Measurements from ENCODE around the gene ATRNL1.
A peak's percentile ranks its signal among the peaks of the same experiment; 100 is the strongest.

Gene ATRNL1

DNA sequence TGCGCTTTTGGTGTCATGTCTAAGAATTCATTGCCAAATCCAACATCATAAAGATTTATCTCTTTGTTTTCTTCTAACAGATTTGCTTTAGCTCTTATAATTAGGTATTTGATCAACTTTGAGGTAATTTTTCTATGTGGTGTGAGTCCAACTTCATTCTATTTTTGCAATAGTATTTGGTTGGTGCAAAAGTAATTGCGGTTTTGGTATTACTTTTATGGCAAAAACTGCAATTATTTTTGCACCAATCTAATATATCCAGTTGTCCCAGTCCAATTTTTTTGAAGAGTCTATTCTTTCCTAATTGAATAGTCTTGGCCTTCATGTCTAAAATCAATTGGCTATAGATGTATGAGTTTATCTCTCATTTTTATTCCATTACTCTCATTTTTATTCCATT is 535.5 kb downstream of the ATRNL1 start:
- no peak for DNase-seq

DNA sequence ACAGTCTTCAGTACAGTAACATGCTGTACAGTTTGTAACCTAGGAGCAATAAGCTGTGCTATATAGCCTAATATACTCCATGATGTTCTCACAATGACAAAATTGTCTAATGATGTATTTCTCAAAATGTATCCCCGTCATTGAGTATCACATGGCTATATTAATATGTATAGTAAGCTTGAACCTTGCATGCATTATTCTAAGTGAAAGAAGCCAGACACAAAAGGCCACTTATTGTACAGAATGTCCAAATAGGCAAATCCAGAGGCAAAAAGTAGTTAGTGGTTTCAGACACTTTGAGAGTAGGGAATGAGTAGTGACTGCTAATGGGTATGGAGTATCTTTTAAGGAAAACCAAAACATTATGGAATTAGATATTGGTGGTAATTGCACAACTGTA is 545.1 kb downstream of the ATRNL1 start:
- DNase-seq, result no peak

DNA sequence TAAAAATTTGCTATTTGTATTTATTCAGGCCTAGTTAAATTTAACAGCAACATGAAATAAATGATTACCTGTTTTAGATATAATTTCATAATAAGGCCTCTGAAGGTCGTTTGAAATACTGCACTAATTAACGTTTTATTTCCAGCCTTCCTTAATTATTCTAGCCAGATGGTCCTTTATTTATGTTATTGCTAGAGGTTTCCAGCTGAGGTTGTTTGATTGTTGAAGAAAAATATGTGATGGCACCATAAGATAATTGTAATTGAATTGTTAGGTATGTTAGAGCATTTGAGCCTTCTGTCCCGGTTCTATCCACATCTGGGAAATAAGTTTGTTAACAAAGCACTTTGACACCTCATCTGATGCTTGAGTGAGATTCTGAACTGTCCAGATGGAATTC is 556.1 kb downstream of the ATRNL1 start:
- DNase-seq, result no peak

DNA sequence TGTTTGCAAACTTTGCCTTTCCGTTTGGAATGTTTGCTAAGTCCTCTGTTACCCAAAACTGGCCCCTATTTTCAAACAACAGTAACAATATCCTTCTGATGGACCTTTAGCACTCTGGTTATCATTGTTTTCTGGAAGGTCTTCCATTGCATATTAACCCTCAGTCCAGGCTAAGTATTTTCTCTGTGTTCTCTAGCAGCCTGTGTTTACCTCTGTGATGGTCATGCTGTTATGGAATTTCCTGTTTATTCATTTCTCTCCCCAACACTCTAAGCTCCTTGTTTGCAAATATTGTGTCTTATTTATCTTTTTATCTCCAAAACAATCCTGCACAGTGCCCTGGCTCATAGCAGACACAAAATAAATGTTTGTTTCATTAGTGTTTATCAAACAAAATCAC is 560.3 kb downstream of the ATRNL1 start:
- no peak for DNase-seq

DNA sequence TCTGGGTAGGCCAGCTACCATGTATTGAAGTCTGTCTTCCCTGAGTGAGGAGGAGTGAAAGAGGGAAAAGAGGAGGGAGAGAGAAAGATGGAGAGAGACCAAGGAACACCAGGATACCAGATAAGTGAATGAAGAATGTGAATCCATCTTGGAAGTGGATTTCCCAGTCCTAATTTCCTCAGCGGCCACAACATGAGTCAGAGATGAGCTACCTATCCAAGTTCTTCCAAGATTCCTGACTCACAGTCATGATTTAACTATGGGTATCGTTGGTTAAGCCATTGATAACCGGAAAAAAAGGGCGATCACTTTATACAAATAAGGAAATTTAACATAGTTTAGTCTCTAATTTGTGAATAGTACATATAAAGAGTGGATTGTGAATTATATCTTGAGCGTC is 561.8 kb downstream of the ATRNL1 start:
- no peak for DNase-seq

DNA sequence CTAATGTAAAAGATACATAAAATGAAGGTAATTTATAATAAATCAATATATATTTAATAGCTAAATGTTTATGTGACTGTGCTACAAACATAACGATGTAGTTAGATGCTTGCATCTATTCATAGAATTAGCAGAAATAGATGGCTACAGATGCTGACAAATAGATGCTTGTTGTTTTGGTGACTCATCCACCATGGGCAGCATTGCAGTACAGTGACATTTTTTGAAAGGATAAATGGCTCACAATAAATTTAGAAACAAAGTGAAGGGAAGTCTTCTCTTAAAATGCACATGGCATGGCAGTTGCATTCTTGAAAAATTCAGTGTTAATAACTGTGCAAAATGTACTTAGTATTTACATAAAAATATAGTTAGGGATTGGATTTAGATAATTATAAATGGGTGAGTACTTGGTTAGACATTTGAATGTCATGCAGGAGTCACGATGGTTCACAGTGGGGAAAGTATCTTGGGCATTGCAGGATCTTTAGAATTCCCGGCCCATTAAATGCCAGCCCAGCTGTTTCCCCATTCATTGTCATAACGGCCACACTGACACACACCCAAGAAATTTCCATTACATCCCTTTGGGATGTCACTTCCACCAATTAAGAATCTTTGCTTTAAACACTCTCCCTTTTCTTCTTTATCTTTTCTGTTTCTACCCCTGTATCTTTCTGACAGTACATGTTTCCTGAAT is 564.1 kb downstream of the ATRNL1 start:
- no peak for DNase-seq

DNA sequence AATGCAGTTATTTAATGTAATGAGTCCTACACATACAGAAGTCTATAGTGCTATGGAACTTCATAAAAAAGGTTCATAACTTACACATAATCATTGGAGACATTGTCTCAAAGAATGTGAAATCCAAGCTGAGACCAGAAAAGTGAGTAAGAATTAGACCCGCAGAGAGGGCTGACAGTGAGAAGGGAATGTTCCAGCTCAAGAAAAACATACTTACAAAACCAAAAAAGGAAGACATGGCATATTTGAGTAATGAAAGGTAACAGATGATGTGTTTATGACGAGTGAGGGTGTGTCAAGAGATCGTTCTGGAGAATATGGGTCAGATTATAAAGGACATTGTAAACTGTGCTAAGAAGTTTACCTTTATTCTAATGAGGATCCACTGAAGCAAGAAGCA is 566.5 kb downstream of the ATRNL1 start:
- no peak for DNase-seq

DNA sequence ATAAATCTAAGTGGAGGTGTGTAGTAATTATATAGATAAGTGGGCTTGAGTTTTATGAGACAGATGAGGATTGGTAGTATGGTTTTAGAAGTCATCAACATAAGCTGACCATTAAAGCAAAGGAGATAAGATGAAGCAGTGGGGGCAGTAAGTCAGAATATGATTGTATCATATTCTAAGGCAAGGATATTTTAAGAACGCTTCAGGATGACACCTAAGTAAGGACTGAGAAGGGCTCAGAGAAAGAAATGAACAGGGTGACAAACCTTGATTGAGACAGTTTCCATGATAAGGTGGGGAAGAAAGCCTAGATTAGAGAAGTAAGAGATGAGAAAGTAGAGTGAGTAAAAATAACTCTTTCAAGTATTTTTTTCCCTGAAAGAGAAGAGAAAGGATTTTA is 567.2 kb downstream of the ATRNL1 start:
- no peak for DNase-seq

DNA sequence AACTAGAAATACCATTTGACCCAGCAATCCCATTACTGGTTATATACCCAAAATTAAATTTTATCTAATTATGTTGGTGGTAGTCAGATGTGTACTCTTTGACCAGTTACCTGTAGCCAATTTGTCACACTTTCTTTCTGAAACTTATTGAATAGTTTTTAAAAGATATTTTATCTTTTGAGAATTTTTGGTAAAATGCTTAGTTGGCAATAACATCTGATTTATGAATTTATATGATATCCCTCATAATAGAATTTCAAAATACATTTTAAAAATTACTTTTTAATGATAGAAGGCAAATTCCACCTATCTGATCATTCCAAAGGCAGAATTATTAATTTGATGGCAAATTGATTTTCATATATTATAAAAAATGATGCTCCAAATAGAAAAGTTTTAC is 569.3 kb downstream of the ATRNL1 start:
- DNase-seq, result no peak

DNA sequence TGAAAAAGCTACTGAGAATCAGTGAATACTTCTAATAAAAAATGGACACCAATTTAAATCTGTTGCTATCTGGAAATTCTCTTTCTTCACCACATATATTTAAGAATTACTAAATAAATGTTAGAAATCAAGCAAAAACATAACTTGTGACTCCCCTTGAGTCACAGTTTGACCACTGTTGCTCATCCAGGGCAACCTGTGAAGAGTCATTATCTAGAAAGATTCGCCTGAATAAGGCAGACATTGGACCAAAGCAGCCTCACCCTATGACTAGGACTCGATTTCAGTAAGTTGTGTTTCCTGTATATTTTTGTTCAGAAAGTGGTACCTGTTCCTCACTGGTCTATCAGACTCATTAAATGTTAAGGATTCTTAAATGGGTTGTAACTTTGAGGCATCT is 572.4 kb downstream of the ATRNL1 start:
- DNase-seq, result no peak

DNA sequence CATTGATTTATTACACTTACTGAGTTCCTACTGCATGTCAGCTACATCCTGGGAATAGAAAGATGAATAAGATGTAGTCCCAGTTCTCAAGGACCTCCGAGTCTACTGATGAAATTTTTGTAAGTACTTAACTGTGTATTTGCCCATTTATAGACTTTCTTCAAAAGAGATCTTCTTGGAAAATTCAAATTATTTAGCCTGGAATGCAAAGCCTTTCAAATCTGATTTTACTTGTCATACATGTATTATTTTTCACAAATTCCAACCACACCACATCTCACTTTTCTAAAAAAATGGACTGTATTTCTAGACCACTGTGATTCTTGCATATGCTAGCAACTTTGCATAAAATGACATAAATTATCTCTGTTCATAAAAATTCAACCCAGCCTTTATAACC is 581.3 kb downstream of the ATRNL1 start:
- DNase-seq, result no peak

DNA sequence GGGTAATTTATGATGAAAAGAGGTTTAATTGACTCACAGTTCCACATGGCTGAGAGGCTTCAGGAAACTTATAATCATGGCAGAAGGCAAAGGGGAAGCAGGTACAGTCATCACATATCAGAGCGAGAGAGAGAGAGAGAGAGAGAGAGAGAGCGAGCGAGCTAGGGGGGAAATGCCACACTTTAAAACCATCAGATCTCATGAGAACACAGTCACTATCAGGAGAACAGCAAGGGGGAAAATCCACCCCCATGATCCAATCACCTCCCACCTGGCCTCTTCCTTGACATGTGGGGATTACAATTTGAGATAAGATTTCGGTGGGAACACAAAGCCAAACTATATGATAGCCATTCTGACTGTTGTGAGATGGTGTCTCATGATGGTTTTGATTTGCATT is 603.6 kb downstream of the ATRNL1 start:
- DNase-seq, result no peak

DNA sequence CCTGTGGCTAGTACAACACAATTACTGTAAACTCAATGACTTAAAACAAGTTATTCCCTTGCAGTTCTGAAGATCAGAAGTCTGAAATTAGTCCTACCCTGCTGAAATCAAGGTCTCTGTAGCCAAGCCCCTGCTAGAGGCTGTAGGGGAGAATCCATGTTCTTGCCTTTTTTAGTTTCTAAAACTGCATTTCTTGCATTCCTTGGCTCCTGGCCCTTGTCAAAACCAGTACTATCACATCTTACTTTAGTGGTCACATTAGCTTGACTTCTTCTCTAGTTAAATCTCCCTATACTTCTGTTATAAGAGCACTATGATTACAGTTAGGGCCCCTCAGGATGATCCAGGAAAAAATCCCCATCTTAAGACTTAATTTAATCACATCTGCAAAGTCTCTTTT is 612.9 kb downstream of the ATRNL1 start:
- no peak for DNase-seq

DNA sequence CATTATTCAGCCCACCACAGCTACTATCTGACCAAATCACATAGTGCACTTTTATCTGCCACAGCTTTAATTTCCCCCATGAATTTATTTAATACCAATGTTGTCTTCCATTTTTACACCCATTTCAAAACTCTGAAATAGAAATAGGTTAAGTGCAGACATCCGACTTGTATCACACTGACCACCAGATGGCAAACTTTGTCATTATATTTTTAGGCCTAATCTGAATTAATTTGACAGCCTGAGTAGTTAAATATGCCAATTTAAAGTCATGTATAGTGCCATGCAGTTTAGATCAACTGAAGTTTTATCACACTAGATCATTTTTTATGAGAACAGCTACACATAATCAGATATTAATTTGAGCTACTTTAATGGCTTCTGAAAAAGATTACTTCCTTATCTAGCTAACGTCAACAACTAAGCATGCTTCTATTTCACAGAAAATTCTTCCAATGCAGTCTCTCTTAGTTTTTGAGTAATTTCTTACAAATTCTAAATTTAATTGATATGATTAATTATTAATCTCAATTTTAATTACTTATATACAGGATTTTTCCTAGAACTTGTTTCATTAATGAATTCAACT is 613.4 kb downstream of the ATRNL1 start:
- DNase-seq, result peak in 1 of 2 experiments; percentile 36

DNA sequence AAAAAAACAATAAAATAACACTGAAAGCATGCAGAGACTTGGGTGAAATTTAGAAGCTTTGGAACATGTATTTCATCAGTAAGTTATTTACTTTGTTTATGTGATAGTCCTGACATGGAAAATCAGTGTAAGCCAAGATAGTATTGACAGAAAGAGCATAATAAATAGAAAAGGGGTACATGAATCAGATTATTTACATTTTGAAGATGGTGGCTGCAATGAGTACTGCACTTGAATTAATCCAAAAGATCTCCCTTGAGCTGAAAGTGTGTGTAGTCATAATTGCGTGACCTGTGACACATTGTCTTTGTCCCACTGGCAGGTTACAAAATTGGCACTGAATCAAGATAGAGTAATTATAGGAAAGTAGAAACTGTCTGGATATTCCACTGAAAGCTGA is 617.0 kb downstream of the ATRNL1 start:
- DNase-seq, result no peak

DNA sequence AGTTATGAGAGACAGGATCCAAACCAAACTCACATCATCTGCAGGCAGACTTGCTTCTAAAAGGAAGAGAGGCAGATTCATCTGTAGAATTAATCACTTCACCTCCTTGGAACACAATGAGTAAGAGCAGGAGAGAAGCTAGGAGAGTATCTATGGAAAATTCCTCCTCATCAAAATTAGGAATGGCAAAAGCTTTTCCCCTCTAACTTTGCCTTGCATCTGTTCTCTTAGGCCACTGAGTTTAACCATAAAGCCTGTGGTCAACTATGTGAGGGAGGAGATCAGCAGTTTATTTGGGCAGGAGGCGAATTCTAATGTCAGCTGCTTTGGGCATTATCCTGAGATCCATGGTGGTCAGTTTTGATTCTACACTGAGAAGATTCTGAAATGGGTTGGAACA is 618.1 kb downstream of the ATRNL1 start:
- DNase-seq, result no peak

DNA sequence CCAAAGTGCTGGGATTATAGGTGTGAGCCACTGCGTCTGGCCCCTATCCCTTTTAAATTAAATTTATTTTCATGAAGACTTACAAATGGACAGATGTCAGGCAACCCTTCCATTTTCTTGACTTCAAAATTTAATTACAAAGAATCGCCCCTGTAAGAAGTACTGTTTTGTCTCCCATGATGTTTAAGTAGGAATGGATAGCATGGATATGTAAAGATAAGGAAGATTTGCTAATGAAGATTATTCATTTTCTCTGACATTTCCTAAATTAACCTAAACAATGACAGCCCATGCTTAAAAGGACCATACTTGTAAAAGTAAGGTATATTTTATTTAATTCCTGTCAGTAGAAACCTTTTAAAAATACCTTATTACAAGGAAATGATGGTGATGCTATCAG is 627.0 kb downstream of the ATRNL1 start:
- no peak for DNase-seq

DNA sequence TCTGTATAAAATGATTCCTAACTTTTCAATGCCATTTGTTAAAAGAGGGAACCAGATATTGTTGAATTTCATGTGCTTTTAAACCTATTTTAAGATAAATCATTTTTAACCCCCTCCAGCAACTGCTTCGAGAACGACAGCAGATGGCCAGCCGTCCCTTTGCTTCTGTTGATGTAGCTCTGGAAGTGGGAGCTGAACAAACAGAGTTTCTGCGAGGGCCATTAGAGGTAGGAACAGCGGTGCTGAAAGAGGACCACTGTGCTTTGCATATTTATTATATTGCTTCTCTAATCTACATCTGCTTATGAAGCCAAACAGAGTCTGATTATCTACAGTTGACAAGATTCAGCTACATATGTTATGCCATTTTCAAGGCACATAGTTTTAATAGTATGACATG is 634.0 kb downstream of the ATRNL1 start:
- peak; percentile 88 to 92 for DNase-seq

DNA sequence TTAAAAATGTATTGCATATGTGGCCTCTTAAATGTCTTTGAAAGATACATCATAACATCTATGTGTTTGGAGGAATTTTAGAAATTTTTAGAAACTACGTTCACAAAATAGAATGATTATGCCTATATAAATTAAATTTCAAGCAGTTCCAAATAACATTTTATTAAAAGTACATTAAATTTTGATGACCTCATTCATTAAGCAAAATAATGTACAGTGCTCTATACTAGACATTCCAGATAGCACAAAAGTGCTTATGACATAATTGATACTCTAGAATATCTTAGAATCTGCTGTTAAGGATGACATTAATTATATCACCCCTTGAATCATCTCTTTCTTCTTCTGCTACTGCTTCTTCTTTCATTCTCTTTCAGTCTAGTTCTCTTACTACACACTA is 650.9 kb downstream of the ATRNL1 start:
- DNase-seq, result no peak

DNA sequence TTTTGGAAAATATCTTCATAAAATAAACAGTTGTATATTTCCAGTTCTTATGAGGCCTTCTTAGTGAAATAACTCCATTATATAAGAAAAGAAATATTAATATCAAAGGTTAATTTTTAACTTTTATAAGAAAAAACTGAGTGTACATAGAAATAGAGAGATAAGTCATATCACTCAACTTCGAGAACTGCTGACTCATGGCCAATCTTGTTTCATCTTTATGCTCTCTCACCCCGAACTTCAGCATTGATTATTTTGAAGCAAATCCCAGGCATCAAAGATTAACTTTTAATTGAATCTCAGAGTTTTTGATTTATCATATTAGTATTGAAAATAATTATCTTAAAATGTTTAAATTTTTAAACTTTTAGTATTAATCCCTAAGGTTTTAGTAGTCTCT is 652.8 kb downstream of the ATRNL1 start:
- no peak for DNase-seq

DNA sequence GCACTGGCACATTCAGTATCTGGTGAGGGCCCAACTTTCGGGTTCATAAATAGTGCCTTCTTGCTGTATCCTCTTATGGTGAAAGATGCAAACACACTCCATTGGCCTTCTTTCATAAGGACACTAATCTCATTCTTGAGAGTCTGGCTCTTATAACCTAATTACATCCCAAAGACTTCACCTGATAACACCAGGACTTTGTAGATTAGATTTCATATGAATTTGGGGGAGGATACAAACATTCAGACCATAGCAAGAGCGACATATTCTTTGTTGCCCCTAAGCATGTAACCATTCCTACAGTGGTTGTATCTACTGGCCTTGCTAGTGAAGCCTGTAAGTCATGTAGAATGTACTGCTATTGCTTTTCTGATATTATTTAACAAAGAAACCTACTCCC is 654.6 kb downstream of the ATRNL1 start:
- no peak for DNase-seq

DNA sequence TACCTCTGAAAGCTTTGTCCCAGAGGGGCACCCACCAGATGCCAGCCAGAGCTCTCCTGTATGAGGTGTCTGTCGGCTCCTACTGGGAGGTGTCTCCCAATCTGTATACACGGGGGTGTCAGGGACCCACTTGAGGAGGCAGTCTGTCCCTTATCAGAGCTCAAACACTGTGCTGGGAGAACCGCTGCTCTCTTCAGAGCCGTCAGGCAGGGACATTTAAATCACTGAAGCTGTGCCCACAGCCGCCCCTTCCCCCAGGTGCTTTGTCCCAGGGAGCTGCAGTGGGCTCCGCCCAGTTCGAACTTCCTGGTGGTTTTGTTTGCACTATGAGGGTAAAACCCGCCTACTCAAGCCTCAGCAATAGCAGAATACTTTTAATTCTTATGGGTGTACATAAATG is 665.3 kb downstream of the ATRNL1 start:
- DNase-seq, result peak in 1 of 2 experiments; percentile 4

DNA sequence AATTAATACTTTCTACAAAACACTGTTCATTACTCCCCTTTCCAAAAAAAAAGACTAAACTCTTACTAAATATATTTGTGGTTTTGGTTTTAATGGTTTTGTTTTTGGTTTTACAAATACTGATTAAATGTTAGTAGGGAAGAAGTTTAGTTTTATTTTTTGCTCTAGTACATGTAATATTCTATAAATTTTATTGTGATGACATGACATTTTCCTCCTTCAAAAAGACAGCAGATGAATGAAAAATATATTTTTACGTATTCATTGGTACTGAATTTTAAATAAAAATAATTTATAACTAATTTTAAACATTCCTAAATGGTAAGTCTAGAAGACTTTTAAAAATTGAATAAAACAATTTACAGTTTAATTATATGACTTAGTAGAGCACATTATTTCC is 667.0 kb downstream of the ATRNL1 start:
- no peak for DNase-seq

DNA sequence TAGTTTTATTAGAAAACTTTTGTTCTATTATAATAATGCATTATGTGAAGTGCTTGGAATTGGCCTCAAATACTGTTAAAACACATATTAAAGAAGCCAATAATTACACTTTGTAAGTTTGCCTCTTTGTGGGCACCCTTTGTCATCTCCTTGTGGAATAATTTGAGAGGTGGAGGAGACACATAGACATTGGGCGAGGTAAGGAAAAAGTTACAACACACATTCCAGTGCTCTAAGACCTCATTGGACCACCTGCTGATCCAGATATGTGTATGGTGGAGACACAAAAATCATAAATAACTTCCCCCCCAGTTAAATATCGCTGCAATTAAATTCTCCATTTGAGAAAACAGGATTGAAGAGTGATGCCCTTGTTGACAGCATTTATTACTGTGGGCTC is 668.0 kb downstream of the ATRNL1 start:
- no peak for DNase-seq

DNA sequence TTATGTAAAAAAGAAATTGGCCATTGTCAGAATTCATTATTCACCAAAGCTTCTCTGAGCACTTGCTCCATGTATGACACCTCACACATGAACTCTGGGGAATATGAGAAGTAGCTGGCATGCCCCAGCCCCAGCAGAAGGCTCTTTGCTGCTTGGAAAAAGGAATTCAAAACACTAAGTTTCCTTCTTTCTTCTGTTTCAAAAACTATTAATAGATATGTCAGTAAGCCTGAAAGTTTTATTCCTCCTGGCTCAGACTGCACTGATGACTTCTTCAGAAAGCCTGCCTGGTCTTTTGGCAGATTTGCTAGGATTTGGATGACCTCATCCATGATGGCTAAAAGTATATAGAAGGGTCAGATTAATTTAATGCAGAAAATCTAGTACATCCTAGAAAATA is 668.9 kb downstream of the ATRNL1 start:
- no peak for DNase-seq
